ENCODE results near the gene SCN2A.

GRCh38 chr2:165275932-165276331 is 36.7 kb downstream of the SCN2A start:
- TF ChIP-seq, protein P1, sequence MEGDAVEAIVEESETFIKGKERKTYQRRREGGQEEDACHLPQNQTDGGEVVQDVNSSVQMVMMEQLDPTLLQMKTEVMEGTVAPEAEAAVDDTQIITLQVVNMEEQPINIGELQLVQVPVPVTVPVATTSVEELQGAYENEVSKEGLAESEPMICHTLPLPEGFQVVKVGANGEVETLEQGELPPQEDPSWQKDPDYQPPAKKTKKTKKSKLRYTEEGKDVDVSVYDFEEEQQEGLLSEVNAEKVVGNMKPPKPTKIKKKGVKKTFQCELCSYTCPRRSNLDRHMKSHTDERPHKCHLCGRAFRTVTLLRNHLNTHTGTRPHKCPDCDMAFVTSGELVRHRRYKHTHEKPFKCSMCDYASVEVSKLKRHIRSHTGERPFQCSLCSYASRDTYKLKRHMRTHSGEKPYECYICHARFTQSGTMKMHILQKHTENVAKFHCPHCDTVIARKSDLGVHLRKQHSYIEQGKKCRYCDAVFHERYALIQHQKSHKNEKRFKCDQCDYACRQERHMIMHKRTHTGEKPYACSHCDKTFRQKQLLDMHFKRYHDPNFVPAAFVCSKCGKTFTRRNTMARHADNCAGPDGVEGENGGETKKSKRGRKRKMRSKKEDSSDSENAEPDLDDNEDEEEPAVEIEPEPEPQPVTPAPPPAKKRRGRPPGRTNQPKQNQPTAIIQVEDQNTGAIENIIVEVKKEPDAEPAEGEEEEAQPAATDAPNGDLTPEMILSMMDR (IDR thresholded peaks at IDR 0.05), result no peak
- no peak for TF ChIP-seq EZH2 (IDR thresholded peaks at IDR 0.05; ENCODE audit: borderline replicate concordance, insufficient read depth, low read depth, low read length, poor library complexity, severe bottlenecking)
